LHCN-M2 (cell line): Measurements from ENCODE around the gene REG1A. TPM values are rescaled to one million over a fixed set of nuclear protein-coding genes. Genes with fewer than 3 reads are reported as not detected.

Experiments
- DNase-seq: peaks from one replicate; pipeline ENCODE4 v3.0.0-alpha.2; 2012; ENCODE audit warnings: low read depth
- total RNA-seq: library from RNA; depleted of rRNA; stranded (reverse); fragments of >200 nt; gene quantifications from 2 replicates; pipeline ENCODE4 v1.2.3, GENCODE V29; 2014; rRNA removed

REG1A gene
- total RNA-seq, 1 experiment from 2014 or later: not detected

DNA sequence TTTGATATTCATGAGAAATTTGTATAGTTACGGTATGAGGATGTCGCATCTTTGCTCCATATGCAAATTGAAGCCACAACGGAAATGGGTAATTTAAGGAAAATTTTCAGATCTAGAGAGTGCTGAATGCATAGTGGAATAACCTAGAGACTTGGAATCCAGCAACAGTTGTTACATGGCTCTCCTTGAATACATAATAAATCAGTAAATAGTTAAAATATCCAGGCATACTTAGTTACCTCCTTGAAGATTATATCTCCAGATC is 5.4 kb downstream of the REG1A start:
- no peak for DNase-seq

GRCh38 chr2:79128406-79128805 is 8.1 kb downstream of the REG1A start:
- DNase-seq: no peak

GRCh38 chr2:79129260-79129659 is 9.0 kb downstream of the REG1A start:
- DNase-seq: no peak

DNA sequence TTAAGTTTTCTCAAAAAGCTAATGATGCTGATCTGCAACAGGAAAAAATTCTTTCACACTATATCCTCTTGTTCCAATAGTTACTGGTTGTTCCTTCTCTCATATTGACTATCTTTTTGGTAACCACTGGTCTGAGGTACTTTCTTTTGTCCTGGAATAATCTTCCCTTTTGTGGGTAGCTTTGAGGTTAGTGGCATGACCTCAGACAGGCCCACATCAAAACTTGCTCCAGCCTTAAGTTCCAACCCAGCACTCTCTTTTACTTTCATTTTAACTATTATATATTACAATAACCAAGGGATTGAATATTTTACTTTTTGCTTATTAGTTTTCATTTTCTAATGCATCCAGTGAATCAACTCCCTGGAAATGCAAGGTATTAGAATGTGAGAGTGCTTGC is 9.5 kb downstream of the REG1A start:
- DNase-seq: no peak

- no peak for DNase-seq
Observed at GRCh38 chr2:79131687-79132086, 11.4 kb downstream of the REG1A start.

DNA sequence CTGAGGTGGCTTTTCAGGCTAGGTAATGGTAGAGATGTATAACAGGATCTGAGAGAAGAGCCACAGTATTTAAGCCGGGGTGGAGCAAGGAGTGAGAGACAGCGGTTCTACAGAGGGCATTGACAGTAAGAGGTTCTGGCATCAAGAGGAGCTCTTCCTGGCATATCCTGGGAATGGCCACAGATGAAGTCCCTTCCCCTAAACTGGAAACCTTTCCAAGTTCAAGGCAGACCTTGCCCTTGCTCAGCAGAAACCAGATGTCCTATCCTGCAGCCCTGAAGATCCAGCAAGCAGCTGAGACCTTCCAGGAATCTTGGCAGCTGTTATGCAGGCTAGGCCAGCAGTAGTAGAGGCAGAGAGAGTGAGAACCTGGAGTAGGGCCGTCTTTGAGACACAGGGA is 18.1 kb downstream of the REG1A start:
- DNase-seq: no peak

DNA sequence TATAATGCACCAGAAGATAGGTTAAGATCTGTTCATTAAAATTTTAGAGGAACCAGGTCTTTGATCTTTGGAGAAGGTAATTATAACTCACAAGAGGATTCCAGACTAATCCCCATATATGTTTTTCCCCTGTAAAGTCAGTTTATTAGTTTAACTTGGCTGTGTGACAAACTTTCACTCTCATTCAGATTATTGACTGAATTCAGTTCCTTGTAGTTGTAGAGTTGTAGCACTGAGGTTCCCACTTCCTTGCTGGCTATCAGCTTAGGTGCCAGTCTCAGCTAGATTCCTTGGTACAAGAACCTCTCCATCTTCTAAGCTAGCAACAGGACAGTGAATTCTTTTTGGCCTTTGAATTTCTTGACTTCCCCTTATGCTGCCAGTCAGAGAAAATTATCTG is 19.1 kb downstream of the REG1A start:
- DNase-seq: no peak

GRCh38 chr2:79155826-79156476 is 35.7 kb downstream of the REG1A start:
- no peak for DNase-seq

GRCh38 chr2:79159030-79159429 is 38.7 kb downstream of the REG1A start:
- DNase-seq: no peak

GRCh38 chr2:79159653-79160052 is 39.4 kb downstream of the REG1A start, which contains the start of gene REG3A:
TSS of gene REG3A (minus strand) at chr2:79159753. CDS start at chr2:79159405, 348 bp downstream.
- no peak for DNase-seq

DNA sequence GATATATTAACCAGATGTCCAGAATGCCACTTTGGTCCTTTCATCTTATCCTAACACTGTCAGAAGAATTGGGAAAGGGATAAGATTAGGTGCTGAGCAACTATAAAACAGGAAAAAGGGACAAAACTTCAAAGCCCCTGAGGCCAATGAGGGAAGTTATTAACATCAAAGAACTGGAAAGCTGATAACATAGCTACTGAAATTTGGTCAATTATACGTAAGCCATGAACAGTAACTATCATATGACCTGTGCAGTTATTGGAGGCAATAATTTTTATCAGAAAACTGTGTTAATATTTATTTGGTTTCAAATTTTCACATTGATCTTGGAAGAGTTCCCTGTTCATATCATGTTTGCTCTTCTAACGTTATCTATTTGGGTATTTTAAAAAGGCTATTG is 41.8 kb downstream of the REG1A start:
- DNase-seq: no peak

- no peak for DNase-seq
Observed at GRCh38 chr2:79162801-79163200, 42.5 kb downstream of the REG1A start.

DNA sequence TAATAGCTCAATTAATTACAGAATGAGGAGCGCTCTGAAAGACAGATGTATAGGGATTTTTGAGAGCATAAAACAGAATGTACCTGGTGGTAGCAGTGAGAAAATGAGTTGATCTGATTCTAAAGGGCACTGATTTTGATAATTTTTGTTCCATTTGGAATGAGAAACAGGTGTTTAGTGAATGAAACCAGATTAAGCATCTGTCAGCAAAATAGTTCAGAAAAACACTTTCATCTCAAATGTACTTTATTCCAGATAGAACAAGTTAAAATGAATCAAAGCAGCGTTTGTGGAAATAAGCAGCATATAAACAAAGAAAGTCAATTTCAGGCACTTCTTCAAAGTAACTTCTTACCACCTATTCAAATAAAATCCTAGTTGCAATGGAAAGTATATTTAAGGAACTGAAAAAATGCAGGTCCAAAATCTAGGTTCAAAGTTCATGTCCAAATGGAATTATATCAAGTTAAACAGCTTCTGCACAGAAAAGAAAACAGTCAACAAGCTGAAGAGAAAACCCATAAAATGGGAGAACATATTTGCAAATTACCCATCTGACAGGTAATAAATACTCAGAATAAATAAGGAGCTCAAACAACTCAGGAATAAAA is 51.2 kb downstream of the REG1A start:
- DNase-seq: no peak

Other genes starting within 250 kb of the REG1A start
- gene REG3G, start 94.8 kb upstream of the REG1A start, total RNA-seq: not detected in 2 replicates
- not detected in 2 replicates for gene REG1B, start 32.5 kb upstream of the REG1A start, total RNA-seq
- not detected in 2 replicates for gene REG3A, start 39.3 kb downstream of the REG1A start, total RNA-seq